ENCODE results near the gene CDH4. TPM values are rescaled to one million over a fixed set of nuclear protein-coding genes. Genes with fewer than 3 reads are reported as not detected.

CDH4 gene
- total and polyA plus RNA-seq, 9 of the 15 experiments (the other 6 are each of a cell fraction or from before 2014, with no cell fraction given), result 0.04 TPM; not detected in 8

DNA sequence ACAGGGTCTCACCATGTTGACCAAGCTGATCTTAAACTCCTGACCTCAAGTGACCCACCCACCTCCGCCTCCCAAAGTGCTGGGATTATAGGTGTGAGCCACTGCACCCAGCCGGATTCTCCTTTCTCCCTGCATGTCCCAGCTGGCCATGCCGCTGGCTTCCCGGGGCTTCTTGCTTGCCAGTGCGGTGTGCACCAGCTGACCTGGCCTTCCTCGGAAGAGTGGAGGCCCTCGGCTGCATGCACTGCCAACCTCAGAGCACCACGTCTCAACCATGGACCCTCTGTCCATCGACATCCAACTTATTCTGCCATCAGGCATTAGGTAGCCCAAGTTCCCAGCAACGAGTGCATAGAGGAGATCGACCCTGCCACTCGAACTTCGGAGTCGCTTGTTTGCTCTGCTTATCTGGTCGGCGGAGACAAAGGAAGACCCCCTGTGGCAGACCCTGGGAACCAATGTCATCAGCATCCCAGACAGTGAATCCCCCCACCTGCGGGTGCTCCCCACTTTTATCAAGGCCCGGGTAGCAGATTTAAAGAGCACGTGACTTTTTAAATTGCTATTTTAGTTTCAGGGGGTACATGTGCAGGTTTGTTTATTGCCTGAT, 307.8 kb downstream of the CDH4 start:
- in situ Hi-C loops (cut with MboI), result no loop called here
- intact Hi-C loops (cut with micrococcal nuclease), result no loop called here
- H4K20me1 ChIP-seq (replicated peaks; ENCODE audit: control insufficient read depth, insufficient read depth, low read length), result 0 out of 2 replicates have a peak, but pooled peaks cover 3% of the 10 kb centered on the region
- ATAC-seq, result no peak
- no peak overlapping the region for H3K4me2 ChIP-seq (ENCODE audit: insufficient read depth, low read length)
- H2AFZ ChIP-seq (ENCODE audit: low read depth, low read length), result no peak overlapping the region
- no peak overlapping the region for H3K4me3 ChIP-seq
- H3K79me2 ChIP-seq (ENCODE audit: control insufficient read depth, insufficient read depth, low read length), result no peaks in the 10 kb centered on the region
- TF ChIP-seq, protein P1, sequence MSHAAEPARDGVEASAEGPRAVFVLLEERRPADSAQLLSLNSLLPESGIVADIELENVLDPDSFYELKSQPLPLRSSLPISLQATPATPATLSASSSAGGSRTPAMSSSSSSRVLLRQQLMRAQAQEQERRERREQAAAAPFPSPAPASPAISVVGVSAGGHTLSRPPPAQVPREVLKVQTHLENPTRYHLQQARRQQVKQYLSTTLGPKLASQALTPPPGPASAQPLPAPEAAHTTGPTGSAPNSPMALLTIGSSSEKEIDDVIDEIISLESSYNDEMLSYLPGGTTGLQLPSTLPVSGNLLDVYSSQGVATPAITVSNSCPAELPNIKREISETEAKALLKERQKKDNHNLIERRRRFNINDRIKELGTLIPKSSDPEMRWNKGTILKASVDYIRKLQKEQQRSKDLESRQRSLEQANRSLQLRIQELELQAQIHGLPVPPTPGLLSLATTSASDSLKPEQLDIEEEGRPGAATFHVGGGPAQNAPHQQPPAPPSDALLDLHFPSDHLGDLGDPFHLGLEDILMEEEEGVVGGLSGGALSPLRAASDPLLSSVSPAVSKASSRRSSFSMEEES (CRISPR knock-in tag; IDR thresholded peaks at IDR 0.05), result peak; percentile 49
- no peak for TF ChIP-seq RBM14 (IDR thresholded peaks at IDR 0.05; ENCODE audit: borderline replicate concordance, insufficient read depth, low read depth, low read length)
- no peaks in the 10 kb centered on the region for H3K36me3 ChIP-seq (ENCODE audit: control insufficient read depth, insufficient read depth, low read length)
- FAIRE-seq, result no peak
- ChIA-PET POLR2A (interaction anchor here (0.8 kb wide), 1 partner anchor 11 kb away, joined by 4 read pairs; no protein-coding TSS in a partner anchor), CTCF (ENCODE audit: low intra/inter-chr PET ratio) (no interaction called here)
- no peak overlapping the region; a peak in 1 of 4 replicates for H3K9ac ChIP-seq (ENCODE audit: insufficient read depth in 1 of 2, low read depth in 2 of 2, low read length in 2 of 2)
- 2% methylated on average over 19 of the region's 19 CpGs for WGBS (ENCODE audit: insufficient coverage, low coverage, missing lambda C conversion rate)
- H3K27ac ChIP-seq (ENCODE audit: extremely low read depth, low read depth, low read length), result no peak overlapping the region
- H3K9me1 ChIP-seq (ENCODE audit: control insufficient read depth, insufficient read depth, low read length), result no peaks in the 10 kb centered on the region
- H3K4me1 ChIP-seq (replicated peaks in 1 of 2; ENCODE audit: control insufficient read depth in 2 of 2, insufficient read depth in 2 of 2, low read length in 2 of 2), result peaks cover 0 to 4% of the 10 kb centered on the region in 2 experiments; a peak in 2 of 5 replicates
- no TSS peak for BruUV-seq (replicated peaks)
- no peak for DNase-seq (ENCODE audit: extremely low read depth in 1 of 4, low spot score in 3 of 4)
- H3K27me3 ChIP-seq (ENCODE audit: control insufficient read depth in 2 of 2, insufficient read depth in 2 of 2, low read length in 2 of 2), result peaks cover 9 to 57% of the 10 kb centered on the region in 2 experiments; a peak in 3 of 5 replicates
- no peaks in the 10 kb centered on the region for H3K9me3 ChIP-seq (replicated peaks; ENCODE audit: control insufficient read depth, insufficient read depth, low read depth, low read length)
